ENCODE data around the gene IL17RE.
A peak's percentile ranks its signal among the peaks of the same experiment; 100 is the strongest.
"Not testable (repeated sequence)": the region's sequence is repeated elsewhere in the genome, so short reads cannot be mapped to it uniquely, and the experiment has no call there.

IL17RE gene

DNA sequence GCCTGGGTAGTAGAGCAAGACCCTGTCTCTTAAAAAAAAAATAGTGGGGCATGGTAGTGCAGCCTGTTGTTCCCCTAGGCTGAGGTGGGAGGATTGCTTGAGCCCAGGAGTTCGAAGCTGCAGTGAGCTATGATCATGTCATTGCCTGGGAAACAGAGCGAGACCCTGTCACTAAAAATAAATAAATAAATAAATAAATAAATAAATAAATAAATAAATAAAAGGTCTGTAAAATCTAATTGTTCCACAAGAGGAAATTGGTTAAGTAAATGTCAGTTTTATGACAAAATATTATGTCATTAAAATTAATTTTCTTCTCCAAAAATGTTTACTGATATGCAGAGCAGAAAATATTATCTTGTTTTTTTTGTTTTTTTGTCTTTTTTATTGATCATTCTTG, 36.3 kb downstream of the IL17RE start:
- H3K4me3 ChIP-seq (ENCODE audit: low read length): no peak overlapping the region
- peaks cover 3% of the 10 kb centered on the region for H3K36me3 ChIP-seq (ENCODE audit: insufficient read depth, low read length)
- H3K4me2 ChIP-seq (ENCODE audit: low read length): no peak overlapping the region
- peaks cover 13% of the 10 kb centered on the region for H3K4me1 ChIP-seq (ENCODE audit: control insufficient read depth, insufficient read depth, low read length)
- no peaks in the 10 kb centered on the region for H3K27me3 ChIP-seq (ENCODE audit: control insufficient read depth, insufficient read depth, low read length)
- no peaks in the 10 kb centered on the region for H3K9me3 ChIP-seq (replicated peaks; ENCODE audit: low read length)
- H3K9ac ChIP-seq (ENCODE audit: low read depth, low read length): no peak overlapping the region

DNA sequence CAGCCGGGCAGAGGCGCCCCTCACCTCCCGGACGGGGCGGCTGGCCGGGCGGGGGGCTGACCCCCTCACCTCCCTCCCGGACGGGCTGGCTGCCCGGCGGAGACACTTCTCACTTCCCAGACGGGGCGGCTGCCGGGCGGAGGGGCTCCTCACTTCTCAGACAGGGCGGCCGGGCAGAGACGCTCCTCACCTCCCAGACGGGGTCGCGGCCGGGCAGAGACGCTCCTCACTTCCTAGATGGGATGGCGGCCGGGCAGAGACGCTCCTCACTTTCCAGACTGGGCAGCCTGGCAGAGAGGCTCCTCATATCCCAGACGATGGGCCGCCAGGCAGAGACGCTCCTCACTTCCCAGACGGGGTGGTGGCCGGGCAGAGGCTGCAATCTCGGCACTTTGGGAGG, 37.3 kb downstream of the IL17RE start:
- not testable (repeated sequence) for H3K4me1 ChIP-seq (ENCODE audit: control insufficient read depth, insufficient read depth, low read length); H3K4me2 ChIP-seq (ENCODE audit: low read length); H3K9ac ChIP-seq (ENCODE audit: low read depth, low read length); H3K9me3 ChIP-seq (replicated peaks; ENCODE audit: low read length); H3K4me3 ChIP-seq (ENCODE audit: low read length); H3K27me3 ChIP-seq (ENCODE audit: control insufficient read depth, insufficient read depth, low read length); H3K36me3 ChIP-seq (ENCODE audit: insufficient read depth, low read length)

DNA sequence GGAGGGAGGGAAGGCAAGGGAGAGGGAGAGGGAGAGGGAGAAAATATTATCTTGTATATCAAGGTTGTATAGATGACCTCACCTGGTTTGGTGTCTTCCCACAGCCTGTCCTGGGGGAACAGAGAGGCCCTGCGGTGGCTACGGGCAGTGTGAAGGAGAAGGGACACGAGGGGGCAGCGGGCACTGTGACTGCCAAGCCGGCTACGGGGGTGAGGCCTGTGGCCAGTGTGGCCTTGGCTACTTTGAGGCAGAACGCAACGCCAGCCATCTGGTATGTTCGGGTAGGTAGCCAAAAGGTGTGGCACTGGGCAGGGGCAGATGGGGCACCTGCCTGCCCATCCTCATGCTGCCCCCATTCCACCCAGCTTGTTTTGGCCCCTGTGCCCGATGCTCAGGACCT, 38.1 kb downstream of the IL17RE start:
- H3K36me3 ChIP-seq (ENCODE audit: insufficient read depth, low read length): peaks cover 3% of the 10 kb centered on the region

GRCh38 chr3:9942164-9942563, 39.5 kb downstream of the IL17RE start:
- no peaks in the 10 kb centered on the region for H3K36me3 ChIP-seq (ENCODE audit: insufficient read depth, low read length)

More for the DNA sequence above, 38.1 kb downstream of the IL17RE start:
- Histone ChIP-seq H3K27me3 (ENCODE audit: control insufficient read depth, insufficient read depth, low read length) (no peaks in the 10 kb centered on the region), H3K4me2 (ENCODE audit: low read length) (no peak overlapping the region), H3K4me1 (ENCODE audit: control insufficient read depth, insufficient read depth, low read length) (no peaks in the 10 kb centered on the region), H3K9me3 (replicated peaks; ENCODE audit: low read length) (no peaks in the 10 kb centered on the region), H3K4me3 (ENCODE audit: low read length) (no peak overlapping the region), H3K9ac (ENCODE audit: low read depth, low read length) (no peak overlapping the region)

DNA sequence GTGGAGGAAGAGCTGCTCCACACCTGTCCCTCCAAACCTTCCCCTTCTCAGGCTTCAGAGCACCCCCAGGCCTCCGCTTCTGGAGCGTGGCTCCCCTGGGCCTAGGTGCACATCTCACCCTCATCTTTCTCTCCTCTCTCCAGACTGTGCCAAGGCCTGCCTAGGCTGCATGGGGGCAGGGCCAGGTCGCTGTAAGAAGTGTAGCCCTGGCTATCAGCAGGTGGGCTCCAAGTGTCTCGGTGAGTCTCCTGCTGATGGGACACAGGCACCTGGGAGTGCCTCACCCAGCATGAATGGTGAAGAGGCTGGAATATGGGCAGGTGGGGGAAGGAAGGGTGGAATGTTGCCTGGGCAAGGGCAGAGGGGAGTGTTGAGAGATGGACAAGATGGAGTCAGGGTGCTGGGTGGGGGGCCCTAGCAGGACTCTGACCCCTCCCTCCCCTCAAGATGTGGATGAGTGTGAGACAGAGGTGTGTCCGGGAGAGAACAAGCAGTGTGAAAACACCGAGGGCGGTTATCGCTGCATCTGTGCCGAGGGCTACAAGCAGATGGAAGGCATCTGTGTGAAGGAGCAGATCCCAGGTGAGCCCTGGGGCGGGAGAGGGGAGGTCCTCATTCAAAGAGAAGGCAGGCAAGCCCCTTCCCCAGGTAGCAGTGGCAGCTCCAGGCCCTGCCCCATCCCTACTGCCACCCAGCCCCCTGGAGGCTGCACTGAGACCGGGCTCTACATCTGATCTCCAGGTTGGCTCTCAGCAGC, 40.5 kb downstream of the IL17RE start:
- Histone ChIP-seq H3K4me1 (ENCODE audit: control insufficient read depth, insufficient read depth, low read length) (peaks cover 11% of the 10 kb centered on the region), H3K9ac (ENCODE audit: low read depth, low read length) (no peak overlapping the region), H3K4me2 (ENCODE audit: low read length) (no peak overlapping the region), H3K36me3 (ENCODE audit: insufficient read depth, low read length) (no peaks in the 10 kb centered on the region), H3K27me3 (ENCODE audit: control insufficient read depth, insufficient read depth, low read length) (no peaks in the 10 kb centered on the region), H3K9me3 (replicated peaks; ENCODE audit: low read length) (no peaks in the 10 kb centered on the region), H3K4me3 (ENCODE audit: low read length) (no peak overlapping the region)

More at GRCh38 chr3:9942164-9942563, 39.5 kb downstream of the IL17RE start:
- no peak overlapping the region for H3K9ac ChIP-seq (ENCODE audit: low read depth, low read length)
- H3K4me1 ChIP-seq (ENCODE audit: control insufficient read depth, insufficient read depth, low read length): peaks cover 5% of the 10 kb centered on the region
- H3K4me3 ChIP-seq (ENCODE audit: low read length): no peak overlapping the region
- H3K27me3 ChIP-seq (ENCODE audit: control insufficient read depth, insufficient read depth, low read length): no peaks in the 10 kb centered on the region
- H3K9me3 ChIP-seq (replicated peaks; ENCODE audit: low read length): no peaks in the 10 kb centered on the region
- H3K4me2 ChIP-seq (ENCODE audit: low read length): no peak overlapping the region

DNA sequence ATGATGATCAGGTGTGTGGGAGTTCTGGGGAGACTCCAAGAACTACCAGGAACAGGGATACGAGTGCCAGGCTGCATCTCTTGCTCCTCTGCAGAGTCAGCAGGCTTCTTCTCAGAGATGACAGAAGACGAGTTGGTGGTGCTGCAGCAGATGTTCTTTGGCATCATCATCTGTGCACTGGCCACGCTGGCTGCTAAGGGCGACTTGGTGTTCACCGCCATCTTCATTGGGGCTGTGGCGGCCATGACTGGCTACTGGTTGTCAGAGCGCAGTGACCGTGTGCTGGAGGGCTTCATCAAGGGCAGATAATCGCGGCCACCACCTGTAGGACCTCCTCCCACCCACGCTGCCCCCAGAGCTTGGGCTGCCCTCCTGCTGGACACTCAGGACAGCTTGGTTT, 41.6 kb downstream of the IL17RE start:
- H3K9ac ChIP-seq (ENCODE audit: low read depth, low read length): no peak overlapping the region
- no peaks in the 10 kb centered on the region for H3K36me3 ChIP-seq (ENCODE audit: insufficient read depth, low read length)
- H3K27me3 ChIP-seq (ENCODE audit: control insufficient read depth, insufficient read depth, low read length): no peaks in the 10 kb centered on the region
- no peaks in the 10 kb centered on the region for H3K9me3 ChIP-seq (replicated peaks; ENCODE audit: low read length)
- peaks cover 11% of the 10 kb centered on the region for H3K4me1 ChIP-seq (ENCODE audit: control insufficient read depth, insufficient read depth, low read length)
- H3K4me2 ChIP-seq (ENCODE audit: low read length): no peak overlapping the region
- H3K4me3 ChIP-seq (ENCODE audit: low read length): no peak overlapping the region

GRCh38 chr3:9945358-9945757, 42.7 kb downstream of the IL17RE start:
- H3K9me3 ChIP-seq (replicated peaks; ENCODE audit: low read length): no peaks in the 10 kb centered on the region
- H3K9ac ChIP-seq (ENCODE audit: low read depth, low read length): no peak overlapping the region

GRCh38 chr3:9946112-9947024, 43.7 kb downstream of the IL17RE start:
- Histone ChIP-seq H3K36me3 (ENCODE audit: insufficient read depth, low read length) (no peaks in the 10 kb centered on the region), H3K9me3 (replicated peaks; ENCODE audit: low read length) (no peaks in the 10 kb centered on the region), H3K4me2 (ENCODE audit: low read length) (peak overlapping the region; percentile 92), H3K27me3 (ENCODE audit: control insufficient read depth, insufficient read depth, low read length) (no peaks in the 10 kb centered on the region), H3K9ac (ENCODE audit: low read depth, low read length) (peak overlapping the region; percentile 81), H3K4me3 (ENCODE audit: low read length) (peak overlapping the region; percentile 86), H3K4me1 (ENCODE audit: control insufficient read depth, insufficient read depth, low read length) (peaks cover 12% of the 10 kb centered on the region)

More at GRCh38 chr3:9945358-9945757, 42.7 kb downstream of the IL17RE start:
- Histone ChIP-seq H3K4me2 (ENCODE audit: low read length) (no peak overlapping the region), H3K27me3 (ENCODE audit: control insufficient read depth, insufficient read depth, low read length) (no peaks in the 10 kb centered on the region), H3K4me1 (ENCODE audit: control insufficient read depth, insufficient read depth, low read length) (peaks cover 11% of the 10 kb centered on the region), H3K4me3 (ENCODE audit: low read length) (peak overlapping the region; percentile 86), H3K36me3 (ENCODE audit: insufficient read depth, low read length) (no peaks in the 10 kb centered on the region)

- H3K9me3 ChIP-seq (replicated peaks; ENCODE audit: low read length): no peaks in the 10 kb centered on the region
- H3K4me1 ChIP-seq (ENCODE audit: control insufficient read depth, insufficient read depth, low read length): peaks cover 19% of the 10 kb centered on the region
- peak overlapping the region; percentile 86 for H3K4me3 ChIP-seq (ENCODE audit: low read length)
- H3K4me2 ChIP-seq (ENCODE audit: low read length): peak overlapping the region; percentile 92
- no peaks in the 10 kb centered on the region for H3K27me3 ChIP-seq (ENCODE audit: control insufficient read depth, insufficient read depth, low read length)
- no peaks in the 10 kb centered on the region for H3K36me3 ChIP-seq (ENCODE audit: insufficient read depth, low read length)
- H3K9ac ChIP-seq (ENCODE audit: low read depth, low read length): peak overlapping the region; percentile 77
These were observed 44.7 kb downstream of the IL17RE start for GRCh38 chr3:9947025-9947995.

DNA sequence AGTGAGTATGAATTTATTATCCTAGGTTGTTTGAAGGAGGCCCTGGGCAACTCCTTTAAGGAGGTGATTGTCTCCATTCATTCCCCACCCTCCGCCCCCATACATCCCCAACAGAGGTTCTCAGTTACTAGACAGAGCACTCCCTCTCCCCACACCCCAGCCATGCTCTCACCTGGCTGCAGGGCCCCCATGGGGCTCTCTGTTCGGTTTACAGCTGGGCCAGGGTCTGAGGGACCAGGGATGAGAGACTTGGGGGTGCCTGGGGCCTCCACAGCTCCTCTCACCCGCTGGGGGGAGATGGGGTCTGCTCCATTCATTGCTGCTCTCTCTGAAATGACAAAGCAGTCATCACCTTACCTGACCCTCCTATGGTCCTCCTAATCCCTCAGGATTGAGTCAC, 45.9 kb downstream of the IL17RE start:
- no peaks in the 10 kb centered on the region for H3K36me3 ChIP-seq (ENCODE audit: insufficient read depth, low read length)
- no peak overlapping the region for H3K4me2 ChIP-seq (ENCODE audit: low read length)
- peaks cover 19% of the 10 kb centered on the region for H3K4me1 ChIP-seq (ENCODE audit: control insufficient read depth, insufficient read depth, low read length)
- H3K4me3 ChIP-seq (ENCODE audit: low read length): no peak overlapping the region
- H3K9ac ChIP-seq (ENCODE audit: low read depth, low read length): no peak overlapping the region
- H3K9me3 ChIP-seq (replicated peaks; ENCODE audit: low read length): no peaks in the 10 kb centered on the region
- no peaks in the 10 kb centered on the region for H3K27me3 ChIP-seq (ENCODE audit: control insufficient read depth, insufficient read depth, low read length)

- Histone ChIP-seq H3K9me3 (replicated peaks; ENCODE audit: low read length) (no peaks in the 10 kb centered on the region), H3K4me2 (ENCODE audit: low read length) (no peak overlapping the region), H3K36me3 (ENCODE audit: insufficient read depth, low read length) (no peaks in the 10 kb centered on the region), H3K27me3 (ENCODE audit: control insufficient read depth, insufficient read depth, low read length) (no peaks in the 10 kb centered on the region), H3K4me1 (ENCODE audit: control insufficient read depth, insufficient read depth, low read length) (peaks cover 19% of the 10 kb centered on the region), H3K4me3 (ENCODE audit: low read length) (no peak overlapping the region), H3K9ac (ENCODE audit: low read depth, low read length) (no peak overlapping the region)
These were observed 46.5 kb downstream of the IL17RE start for GRCh38 chr3:9949115-9949514.

Measured in skeletal muscle satellite cell (primary cell).